Stimulated activated CD8-positive, alpha-beta memory T cell treated with anti-CD3 and anti-CD28 coated beads, Interleukin-4, amount 100 ng/mL, for 1 hour (primary cell): ENCODE data around the gene ABHD10.

Source experiments
- DNase-seq, 2 donors: peaks; one replicate each; pipeline ENCODE4 v3.0.0-alpha.2; 2020; ENCODE audit warnings: low read depth in 2 of 2, low spot score in 1 of 2

The ABHD10 gene

DNA sequence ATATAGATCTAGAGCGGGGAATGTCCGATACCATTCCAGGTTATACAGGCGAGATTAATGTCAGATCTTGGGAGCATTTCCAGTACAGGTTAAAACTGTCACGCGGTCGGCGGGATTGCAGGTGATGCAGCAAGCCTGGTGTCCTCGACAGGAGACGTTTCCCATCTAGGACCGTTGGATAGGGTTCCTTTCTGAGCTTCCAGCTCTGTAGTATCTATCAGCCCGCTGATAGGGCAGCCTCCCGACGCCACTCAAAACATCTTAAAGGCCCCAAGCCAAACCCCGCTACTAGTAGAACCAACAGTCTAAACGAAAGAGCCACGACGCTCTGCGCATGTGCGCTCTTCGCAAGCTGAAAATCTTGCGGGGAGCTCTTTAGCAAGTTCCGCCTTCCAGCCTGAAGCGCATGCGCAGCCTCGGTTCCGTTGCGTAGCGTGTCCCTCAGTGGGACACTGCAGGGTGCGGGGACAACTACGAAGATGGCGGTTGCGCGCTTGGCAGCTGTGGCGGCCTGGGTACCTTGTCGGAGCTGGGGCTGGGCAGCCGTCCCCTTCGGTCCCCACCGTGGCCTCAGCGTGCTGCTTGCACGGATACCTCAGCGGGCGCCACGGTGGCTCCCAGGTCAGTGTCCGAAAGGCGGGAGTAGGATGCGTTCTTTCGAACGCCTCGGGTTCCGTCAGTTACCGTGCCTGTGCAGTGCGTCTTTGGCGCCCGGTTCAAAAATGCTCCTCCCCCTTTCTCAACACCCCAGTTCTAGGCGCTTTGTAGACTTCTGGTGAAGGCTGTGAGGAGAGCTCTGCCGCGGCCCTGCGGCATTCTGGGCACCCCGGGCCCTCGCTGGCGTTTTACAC is at the start of gene ABHD10:
Gene ABHD10, plus strand, starts transcription at position 444 of the 851 bp plus-strand sequence. Its CDS starts 36 bp downstream, at position 480.
- peak; percentile 93 to 96 for DNase-seq

DNA sequence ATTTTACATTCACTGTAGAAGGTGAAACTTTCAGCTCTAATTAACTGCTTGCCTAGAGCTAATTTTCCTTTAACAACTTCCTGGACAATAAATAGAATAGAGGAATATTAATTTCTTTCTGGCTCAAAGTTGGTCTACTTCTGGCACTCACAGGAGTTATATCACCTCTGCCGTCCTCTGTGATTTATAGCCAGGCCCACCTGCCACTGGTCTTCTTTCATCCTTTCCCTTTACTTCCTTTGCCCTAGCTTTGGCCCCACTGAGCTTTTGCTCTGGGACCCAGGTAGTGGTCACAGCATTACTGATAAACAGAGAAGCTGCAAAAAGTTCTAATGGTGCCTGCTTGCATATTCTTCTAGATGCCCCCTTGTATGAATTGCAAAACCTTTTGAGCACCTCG is 49.3 kb upstream of the ABHD10 start:
- DNase-seq = no peak

DNA sequence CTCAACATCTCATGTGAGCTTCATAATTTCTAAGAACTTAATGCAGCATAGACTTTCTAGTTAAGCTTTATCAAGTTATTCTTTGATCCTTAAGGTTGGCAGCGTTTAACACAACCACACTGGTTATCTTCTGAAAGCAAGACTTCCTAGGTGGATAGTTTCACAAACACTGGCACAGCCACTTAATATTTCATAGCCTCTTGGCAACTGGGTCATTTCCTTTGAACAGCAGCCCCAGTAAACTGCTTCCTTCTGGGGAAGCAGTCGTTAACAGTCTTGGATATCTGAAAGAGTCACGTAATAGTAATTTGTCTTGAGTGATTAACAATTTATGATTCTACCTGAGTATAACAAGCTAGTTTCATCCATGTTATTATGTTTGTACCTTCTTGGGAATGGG is 45.9 kb upstream of the ABHD10 start:
- no peak for DNase-seq

DNA sequence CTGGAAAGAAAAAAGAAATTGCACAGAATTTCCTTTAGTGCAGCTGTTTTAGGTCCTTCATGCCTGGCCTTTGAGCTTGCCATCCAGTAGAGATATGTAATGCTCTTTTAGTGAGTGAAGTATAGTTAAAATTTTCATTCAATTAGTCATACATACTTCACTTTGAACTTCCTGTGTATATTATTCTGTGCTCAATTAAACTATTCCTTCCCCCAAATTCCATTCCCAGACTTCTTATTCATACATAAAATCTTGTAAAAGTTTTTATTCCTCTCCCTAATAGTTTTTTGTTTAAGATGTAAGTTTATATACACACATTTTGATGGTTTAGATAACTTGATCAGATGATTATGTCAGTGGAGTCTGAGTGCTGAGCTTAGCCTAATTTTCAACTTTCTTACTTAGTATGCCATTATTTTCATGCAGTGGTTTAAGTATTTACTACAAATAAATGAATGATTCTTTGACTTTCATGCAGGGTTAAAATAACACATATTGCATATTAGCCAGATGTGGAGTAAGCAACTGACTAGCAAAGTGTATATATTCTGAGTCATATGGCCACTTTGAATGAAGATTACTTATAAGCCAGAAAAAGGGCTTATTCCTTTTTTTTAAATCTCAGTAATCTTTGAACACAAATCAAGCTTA is 42.5 kb upstream of the ABHD10 start:
- no peak for DNase-seq

DNA sequence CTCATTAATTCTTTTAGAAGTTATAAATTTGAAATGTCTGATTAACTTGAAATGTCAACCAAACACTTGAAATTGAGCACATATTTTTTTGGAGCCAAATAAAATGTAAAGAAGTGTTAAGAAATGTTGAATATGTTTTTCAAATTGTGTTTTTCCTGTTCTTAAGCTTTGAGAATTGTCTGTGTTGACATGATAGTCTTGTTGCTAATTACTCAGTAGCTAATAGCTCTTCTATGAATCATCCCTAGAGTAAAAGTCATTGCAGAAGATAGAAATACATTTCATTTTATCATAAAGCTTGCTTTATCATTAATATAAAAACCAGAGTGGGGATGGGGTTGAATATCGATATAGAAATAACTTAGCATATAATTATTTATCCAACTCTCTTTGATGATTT is 41.9 kb upstream of the ABHD10 start:
- no peak for DNase-seq

DNA sequence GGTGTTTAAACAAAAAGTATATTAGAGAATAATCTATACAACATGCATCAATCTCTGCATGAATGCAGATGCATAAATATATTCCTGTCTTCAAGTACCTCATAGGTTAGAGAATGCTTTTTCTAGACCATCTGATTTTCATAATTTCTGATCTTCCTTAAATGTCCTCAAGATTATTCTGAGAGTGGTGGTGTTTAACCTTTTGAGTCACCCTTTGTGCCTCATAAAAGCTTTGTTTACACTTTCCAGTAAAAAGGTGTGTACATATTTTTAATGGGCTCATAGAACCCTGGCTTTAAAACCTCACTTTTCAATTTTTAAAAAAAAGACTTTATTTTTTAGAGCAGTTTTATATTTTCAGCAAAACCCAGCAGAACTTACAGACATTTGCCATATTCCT is 41.0 kb upstream of the ABHD10 start:
- no peak for DNase-seq

DNA sequence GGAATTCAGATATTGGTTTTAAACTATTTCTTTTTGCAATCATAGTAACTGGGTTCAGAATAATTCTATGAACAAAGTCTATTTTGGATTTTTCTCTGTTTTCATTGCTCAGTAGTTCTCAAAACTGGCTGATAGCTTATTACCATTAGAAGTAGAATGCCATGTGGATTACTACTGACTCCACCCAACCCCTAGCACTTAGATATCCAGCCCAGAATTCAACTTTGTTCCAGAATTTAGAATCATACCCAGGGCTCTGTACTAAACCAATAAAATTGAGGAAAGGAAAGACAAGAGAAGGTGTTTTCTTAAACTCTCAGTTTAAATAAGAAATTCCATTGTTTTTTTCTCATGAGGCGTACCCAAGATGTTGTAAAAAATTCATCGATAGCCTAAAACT is 39.0 kb upstream of the ABHD10 start:
- no peak for DNase-seq

DNA sequence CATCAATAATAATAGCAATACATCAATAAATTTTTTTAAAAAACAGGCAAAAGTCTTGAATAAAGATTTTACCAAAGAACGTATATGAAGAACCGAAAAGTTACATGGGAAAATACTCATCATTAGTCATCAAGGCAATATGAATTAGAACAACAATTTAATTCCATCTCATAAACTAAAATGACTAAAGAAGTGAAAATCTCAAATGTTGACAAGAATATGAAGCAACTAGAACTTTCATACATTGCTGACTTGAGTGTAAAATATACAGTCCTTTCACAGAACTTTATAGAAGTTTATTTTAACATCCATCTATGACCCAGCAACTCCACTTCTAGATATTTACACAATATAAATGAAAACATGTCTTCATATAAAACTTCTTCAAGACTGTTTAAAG is 35.3 kb upstream of the ABHD10 start:
- no peak for DNase-seq

DNA sequence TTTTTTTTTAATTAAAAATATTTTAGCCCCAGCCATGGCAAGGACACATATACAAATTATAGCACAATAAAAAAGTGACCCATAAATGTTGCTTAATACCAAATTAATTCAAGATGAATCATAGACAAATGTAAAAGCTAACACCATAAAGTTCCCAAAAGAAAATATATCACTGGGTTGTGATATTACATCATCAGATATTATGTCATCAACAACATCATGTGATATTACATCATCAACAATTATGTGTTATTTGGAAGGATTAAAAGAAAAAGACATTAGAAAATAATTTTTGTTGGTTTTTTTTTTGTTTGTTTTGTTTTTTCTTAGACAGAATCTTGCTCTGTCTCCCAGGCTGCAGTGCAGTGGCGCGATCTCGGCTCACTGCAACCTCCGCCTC is 34.5 kb upstream of the ABHD10 start:
- no peak for DNase-seq

DNA sequence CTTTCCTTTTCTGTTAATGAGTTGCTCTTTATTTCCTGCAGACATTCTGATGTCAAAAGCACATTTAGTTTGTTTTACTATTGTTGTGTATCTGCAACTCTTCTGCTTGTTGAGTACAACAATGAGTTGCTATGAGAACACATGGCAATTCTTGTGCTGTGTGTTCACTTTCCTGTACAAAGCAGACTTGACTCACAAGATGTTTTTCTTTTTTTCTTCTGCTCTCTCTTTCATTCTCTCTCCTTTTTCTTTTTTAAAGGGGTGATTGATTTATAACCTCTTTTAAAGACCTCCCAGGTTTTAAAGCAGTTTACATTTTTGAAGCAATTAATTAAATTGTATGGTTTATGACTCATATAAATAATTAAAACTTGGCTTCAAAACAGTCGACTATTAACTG is 31.6 kb upstream of the ABHD10 start:
- DNase-seq = no peak

DNA sequence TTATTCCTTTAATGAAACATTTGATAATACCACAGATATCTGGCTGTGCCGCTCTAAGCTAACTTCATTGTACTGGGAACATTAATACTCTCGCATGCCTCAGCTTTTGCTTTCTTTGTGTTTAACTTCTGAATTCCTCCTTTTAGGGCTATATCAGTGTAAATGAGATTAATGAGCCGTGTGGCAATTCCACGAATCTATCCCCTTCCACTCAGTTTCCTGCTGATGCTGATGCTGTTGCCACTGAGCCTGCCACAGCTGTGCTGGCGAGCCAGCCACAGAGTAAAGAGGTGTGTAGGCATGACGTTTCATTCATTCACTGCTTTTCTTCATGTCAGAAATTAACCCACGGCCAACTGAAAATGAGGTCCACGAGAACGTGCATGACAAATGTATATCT is 30.0 kb upstream of the ABHD10 start:
- no peak for DNase-seq

DNA sequence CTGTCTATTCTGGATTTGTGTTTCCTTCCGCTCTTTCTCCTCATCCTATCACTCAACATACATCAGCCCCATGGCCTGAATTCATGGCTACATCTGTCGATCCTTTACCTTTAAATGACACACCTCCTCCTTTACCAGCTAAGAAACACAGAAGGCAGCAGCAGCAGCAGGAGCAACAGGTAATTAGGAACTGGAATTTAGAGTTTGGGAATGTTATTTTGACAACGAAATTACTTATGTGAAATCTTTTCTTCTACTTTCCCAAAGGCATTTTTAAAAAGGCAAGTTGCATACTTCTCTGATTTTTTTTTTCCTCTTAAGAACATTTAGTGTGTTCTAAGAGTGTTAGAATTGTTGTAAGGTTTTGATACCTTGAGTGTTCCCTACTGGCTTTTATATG is 29.1 kb upstream of the ABHD10 start:
- no peak for DNase-seq

DNA sequence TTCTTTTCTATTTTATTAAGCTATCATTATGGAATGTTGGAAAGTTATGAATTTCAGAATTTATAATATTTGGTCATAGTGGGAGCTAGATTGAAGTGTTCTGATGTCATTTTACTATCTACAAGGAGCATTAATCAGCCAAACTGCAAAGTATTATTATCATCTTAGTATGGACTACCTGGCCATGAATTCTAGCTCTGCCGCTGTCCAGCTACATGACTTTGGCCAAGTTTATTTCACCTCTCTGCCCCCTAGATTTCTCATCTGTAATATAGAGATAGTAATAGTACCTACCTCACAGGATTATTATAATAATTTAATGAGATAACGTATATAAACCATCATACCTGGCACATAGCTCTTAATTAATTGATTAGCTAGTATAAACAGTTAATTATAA is 27.8 kb upstream of the ABHD10 start:
- no peak for DNase-seq

DNA sequence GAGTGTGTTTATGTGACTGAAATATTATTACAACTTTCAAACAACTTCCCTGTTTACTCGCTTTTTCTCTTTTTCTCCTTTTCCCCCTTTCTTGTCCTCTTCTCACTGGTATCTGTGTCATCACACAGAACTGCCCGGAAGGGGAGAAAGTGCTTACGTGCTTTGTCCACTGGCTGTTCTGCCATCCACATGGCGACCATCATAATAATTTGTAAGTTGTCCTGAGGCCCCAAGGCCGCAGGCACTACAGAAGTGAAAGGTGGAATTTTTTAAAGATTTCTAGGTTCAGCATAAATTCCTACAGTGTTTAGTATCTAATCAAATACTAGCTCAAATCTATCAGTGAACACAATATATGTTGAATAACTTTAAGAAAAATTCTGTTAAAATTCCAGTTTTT is 26.7 kb upstream of the ABHD10 start:
- DNase-seq = no peak

DNA sequence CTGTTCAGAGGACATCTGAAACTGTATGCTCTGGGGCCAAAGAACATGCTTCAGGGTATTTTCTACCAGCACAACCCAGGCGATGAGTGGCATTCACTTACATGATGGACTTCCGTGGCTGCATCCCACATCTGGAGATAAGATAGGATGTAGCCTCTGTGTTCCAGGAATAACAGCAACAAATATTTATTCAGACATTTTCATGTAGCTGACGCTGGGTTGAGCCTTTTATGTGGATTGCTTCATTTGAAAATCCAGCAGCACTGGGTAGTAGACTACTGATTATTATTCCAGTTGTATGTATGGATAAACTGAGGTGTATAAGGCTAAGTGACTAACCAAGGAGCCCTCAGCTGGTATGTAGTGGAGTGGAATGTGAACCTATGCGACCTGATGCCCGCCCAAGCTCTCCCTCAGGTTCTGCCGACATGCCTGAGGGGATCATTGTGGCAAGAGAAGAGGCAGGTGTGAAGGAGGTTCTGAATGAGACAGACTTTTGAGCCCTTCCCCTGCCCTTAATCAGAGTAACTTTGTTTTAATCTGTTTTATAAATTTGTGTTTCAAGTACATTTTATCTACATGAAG is 25.9 kb upstream of the ABHD10 start:
- DNase-seq = no peak

DNA sequence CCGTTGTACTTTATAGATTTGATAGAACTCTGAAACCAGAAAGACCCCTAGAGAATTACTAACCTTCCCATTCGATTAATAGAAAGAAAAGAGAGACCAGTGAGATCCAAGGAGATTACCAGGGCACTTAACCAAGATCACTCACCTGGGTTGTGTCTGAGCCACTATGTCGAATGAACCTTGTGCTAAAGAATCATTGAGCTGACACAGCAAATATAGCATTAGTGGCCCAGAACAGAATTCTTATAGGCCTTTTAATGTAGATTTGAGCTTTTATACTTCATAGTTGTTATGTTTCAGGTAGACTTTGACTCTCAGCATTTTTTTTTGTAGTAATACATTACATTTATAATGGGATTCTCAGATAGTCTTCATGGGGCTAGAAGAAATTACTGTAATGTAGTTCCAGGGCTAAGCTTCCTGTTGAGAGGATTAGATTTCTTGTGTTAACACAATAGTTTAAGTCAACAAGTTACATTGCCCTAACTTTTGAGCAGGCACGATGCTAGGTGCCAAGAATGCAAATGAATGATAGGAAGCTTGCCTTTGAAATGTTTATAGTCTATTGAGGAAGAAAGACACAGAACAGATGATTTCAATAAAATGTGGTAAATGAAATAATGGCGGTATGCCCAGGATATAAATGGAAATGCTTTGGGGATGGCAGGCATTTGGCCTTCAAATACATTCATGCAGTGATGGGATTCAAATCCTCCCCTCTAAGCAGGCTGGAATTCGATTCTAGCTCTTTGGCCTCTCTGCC is 24.4 kb upstream of the ABHD10 start:
- DNase-seq = no peak

DNA sequence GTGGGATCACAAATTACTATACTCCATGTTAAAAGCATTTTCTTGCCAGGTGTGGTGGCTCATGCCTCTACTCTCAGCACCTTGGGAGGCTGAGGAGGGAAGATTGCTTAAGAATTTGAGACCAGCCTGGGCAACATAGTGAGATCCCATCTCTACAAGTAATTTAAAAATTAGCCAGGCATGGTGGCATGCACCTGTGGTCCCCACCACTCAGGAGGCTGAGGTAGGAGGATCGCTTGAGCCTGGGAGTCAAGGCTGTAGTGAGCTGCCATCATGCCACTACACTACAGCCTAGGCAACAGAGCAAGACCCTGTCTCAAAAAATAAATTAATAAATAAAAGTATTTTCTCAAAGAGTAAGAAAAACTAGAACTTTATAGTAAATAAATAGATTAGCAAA is 22.9 kb upstream of the ABHD10 start:
- no peak for DNase-seq

DNA sequence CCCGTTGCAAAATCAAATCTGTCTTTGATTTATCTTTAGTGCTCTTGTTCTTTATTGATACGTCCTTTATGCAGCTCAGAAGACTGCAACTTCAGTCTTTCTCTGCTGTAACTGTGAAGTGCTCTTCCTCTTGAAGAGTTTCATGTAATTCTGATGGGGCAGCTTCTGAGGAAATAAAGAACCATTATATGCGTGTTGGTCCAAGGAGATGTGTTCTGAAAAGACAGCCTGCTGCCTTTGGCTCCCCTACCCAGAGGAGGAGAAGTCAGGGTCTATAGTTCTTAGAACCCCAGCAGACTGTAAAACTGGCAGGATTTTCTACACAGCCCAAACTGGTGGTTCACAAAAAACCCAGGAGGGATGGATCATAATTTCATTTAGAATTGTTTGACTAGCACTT is 22.4 kb upstream of the ABHD10 start:
- DNase-seq = no peak

DNA sequence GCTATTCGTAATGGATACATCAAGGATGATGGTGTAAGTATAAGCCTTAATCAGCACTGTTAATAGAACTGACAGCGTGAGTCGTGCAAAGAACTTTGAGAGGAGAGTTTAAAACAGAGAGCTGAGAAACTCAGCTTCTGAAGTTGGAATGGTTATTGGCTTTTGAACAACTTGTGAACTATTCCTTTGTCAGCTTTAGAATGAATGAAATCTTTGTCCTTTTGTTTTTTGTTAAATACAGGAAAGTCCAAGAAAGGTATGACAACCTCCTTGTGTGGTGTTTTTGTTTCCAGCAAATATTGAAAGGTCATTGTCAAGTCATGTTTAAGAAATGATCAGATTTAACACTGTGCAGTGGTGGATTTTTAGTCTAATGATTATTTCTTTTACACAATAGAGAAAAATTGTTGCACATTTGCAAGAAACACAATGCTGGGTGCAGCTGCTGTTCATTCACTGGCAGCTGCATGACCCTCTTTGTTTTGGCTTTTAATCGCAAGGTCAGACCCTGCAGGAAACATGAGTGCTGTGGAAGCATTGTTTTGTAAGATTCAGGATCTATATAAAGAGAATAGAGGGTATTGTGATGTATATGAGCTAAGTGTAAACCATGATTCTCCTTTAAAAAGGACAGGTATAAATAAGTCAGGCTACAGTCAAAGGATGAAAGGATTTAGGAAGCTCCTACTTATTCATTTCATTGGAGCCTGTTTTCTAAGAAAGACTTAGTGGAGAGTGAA is 21.7 kb upstream of the ABHD10 start:
- no peak for DNase-seq

DNA sequence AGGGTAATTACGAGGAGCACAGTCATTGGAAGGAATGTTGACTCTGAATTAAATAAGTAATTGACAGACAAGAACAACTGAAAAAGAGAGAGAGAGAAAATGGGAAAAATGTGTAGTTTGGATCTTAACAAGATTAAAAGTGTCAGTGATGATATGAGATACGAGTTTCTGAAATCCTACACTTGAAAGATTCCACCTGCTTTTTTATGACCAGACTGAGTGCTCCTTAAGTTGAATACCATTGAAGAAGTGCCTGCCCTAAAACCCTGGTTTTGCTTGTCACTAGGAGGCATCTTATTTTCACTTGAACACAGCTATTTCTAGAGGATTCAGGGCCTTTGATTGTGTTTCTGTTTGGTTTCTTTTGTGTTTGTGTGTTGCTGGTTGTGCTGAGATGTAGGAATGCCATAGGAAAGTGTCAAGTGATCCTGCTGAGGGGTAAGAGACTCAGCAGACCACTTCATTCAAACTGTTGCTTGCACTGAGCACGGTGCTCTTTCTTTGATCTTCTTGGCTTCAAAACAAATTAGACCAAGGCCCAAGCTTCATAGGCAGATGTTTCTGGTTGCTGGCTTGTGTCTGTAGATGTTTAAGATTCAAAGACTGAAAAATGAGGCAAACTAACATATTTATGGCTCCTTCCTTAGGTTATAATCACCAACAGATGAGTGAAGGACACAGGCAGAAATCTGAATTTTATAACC is 17.2 kb upstream of the ABHD10 start:
- DNase-seq = no peak
